Stomach (tissue), 4 donors: ENCODE measurements around the gene TAPBPL.

Experiments
- EP300 ChIP-seq: sonication (generic); formaldehyde crosslinking; IDR thresholded peaks from one replicate; pipeline ENCODE4 v1.6.1; 2017; ENCODE audit warnings: antibody characterized with exemption
- POLR2A ChIP-seq, 4 donors: fragments of 450-650 bp; IDR thresholded peaks; one replicate each; pipeline ENCODE4 v1.6.1; 2016; ENCODE audit warnings: antibody characterized with exemption in 4 of 4, control low read depth in 2 of 4, mild to moderate bottlenecking in 1 of 4, moderate library complexity in 1 of 4
- TF ChIP-seq, protein P1 (sequence below), 7 experiments: fragments of 450-650 bp in 4 of 7; fragments of 200-600 bp in 3 of 7; sonication (generic) in 3 of 7; IDR thresholded peaks; one replicate each; pipeline ENCODE4 v1.5.1; 2016 to 2019; ENCODE audit warnings: antibody characterized with exemption in 7 of 7, control low read depth in 2 of 7, mild to moderate bottlenecking in 1 of 7

- TF ChIP-seq POLR2A (IDR thresholded peaks at IDR 0.05) (no peak), EP300 (no peak)
- TF ChIP-seq, protein P1, sequence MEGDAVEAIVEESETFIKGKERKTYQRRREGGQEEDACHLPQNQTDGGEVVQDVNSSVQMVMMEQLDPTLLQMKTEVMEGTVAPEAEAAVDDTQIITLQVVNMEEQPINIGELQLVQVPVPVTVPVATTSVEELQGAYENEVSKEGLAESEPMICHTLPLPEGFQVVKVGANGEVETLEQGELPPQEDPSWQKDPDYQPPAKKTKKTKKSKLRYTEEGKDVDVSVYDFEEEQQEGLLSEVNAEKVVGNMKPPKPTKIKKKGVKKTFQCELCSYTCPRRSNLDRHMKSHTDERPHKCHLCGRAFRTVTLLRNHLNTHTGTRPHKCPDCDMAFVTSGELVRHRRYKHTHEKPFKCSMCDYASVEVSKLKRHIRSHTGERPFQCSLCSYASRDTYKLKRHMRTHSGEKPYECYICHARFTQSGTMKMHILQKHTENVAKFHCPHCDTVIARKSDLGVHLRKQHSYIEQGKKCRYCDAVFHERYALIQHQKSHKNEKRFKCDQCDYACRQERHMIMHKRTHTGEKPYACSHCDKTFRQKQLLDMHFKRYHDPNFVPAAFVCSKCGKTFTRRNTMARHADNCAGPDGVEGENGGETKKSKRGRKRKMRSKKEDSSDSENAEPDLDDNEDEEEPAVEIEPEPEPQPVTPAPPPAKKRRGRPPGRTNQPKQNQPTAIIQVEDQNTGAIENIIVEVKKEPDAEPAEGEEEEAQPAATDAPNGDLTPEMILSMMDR (IDR thresholded peaks at IDR 0.05) = no peak
Measured at GRCh38 chr12:6476489-6476888, 24.6 kb downstream of the TAPBPL start.
